Muscle layer of duodenum (tissue), 2 donors: ENCODE data around the gene CASQ2.

Source experiments
- H3K27ac ChIP-seq: one replicate; pipeline ENCODE4 v1.7.0; 2013; ENCODE audit warnings: mild to moderate bottlenecking, low read length
- H3K27me3 ChIP-seq: one replicate; pipeline ENCODE4 v1.7.0; 2013; ENCODE audit warnings: low read depth, mild to moderate bottlenecking, control low read depth, low read length
- H3K36me3 ChIP-seq, 2 donors: one replicate each; pipeline ENCODE4 v1.7.0; 2013; ENCODE audit warnings: low read length in 2 of 2, control low read depth in 1 of 2, mild to moderate bottlenecking in 1 of 2; ENCODE audit not compliant: insufficient read depth in 2 of 2, control insufficient read depth in 1 of 2
- H3K4me1 ChIP-seq, 2 donors: one replicate each; pipeline ENCODE4 v1.7.0; 2013; ENCODE audit warnings: low read length in 2 of 2, mild to moderate bottlenecking in 2 of 2, control low read depth in 1 of 2, moderate library complexity in 1 of 2; ENCODE audit not compliant: insufficient read depth in 2 of 2, control insufficient read depth in 1 of 2
- H3K4me3 ChIP-seq, 2 donors: one replicate each; pipeline ENCODE4 v1.7.0; 2013; ENCODE audit warnings: low read length in 2 of 2, low read depth in 1 of 2, mild to moderate bottlenecking in 1 of 2
- H3K9me3 ChIP-seq, 2 donors: one replicate each; pipeline ENCODE4 v1.7.0; 2013; ENCODE audit warnings: low read length in 2 of 2, control low read depth in 1 of 2, mild to moderate bottlenecking in 1 of 2; ENCODE audit not compliant: control insufficient read depth in 1 of 2
- donor health status: healthy.

CASQ2 gene

GRCh38 chr1:115671176-115671934 lies 97.2 kb downstream of the CASQ2 start:
- Histone ChIP-seq H3K4me3 (no peak overlapping the region), H3K9me3 (no peaks in the 10 kb centered on the region), H3K27me3 (no peaks in the 10 kb centered on the region), H3K4me1 (peaks cover 0 to 44% of the 10 kb centered on the region in 2 donors), H3K36me3 (peaks cover 0 to 5% of the 10 kb centered on the region in 2 donors), H3K27ac (no peak overlapping the region)

- Histone ChIP-seq H3K27ac (no peak overlapping the region), H3K4me1 (peaks cover 0 to 40% of the 10 kb centered on the region in 2 donors), H3K9me3 (no peaks in the 10 kb centered on the region), H3K4me3 (no peak overlapping the region), H3K36me3 (peaks cover 0 to 6% of the 10 kb centered on the region in 2 donors), H3K27me3 (no peaks in the 10 kb centered on the region)
Observed at GRCh38 chr1:115670476-115671175, 97.9 kb downstream of the CASQ2 start.

GRCh38 chr1:115669886-115670285 lies 98.6 kb downstream of the CASQ2 start:
- Histone ChIP-seq H3K4me1 (peaks cover 0 to 40% of the 10 kb centered on the region in 2 donors), H3K27ac (no peak overlapping the region), H3K4me3 (no peak overlapping the region), H3K27me3 (no peaks in the 10 kb centered on the region), H3K36me3 (peaks cover 0 to 8% of the 10 kb centered on the region in 2 donors), H3K9me3 (no peaks in the 10 kb centered on the region)

GRCh38 chr1:115669002-115669673 lies 99.4 kb downstream of the CASQ2 start:
- H3K4me1 ChIP-seq: peaks cover 0 to 40% of the 10 kb centered on the region in 2 donors
- H3K36me3 ChIP-seq: peaks cover 2 to 9% of the 10 kb centered on the region in 2 donors
- no peak overlapping the region for H3K27ac ChIP-seq
- no peak overlapping the region for H3K4me3 ChIP-seq
- no peaks in the 10 kb centered on the region for H3K9me3 ChIP-seq
- H3K27me3 ChIP-seq: no peaks in the 10 kb centered on the region

GRCh38 chr1:115668579-115668978 lies 99.9 kb downstream of the CASQ2 start:
- Histone ChIP-seq H3K27ac (no peak overlapping the region), H3K27me3 (no peaks in the 10 kb centered on the region), H3K4me3 (no peak overlapping the region), H3K36me3 (peaks cover 8 to 15% of the 10 kb centered on the region in 2 donors), H3K9me3 (no peaks in the 10 kb centered on the region), H3K4me1 (peaks cover 0 to 39% of the 10 kb centered on the region in 2 donors)

- Histone ChIP-seq H3K9me3 (no peaks in the 10 kb centered on the region), H3K4me3 (no peak overlapping the region), H3K36me3 (peaks cover 10 to 17% of the 10 kb centered on the region in 2 donors), H3K4me1 (peaks cover 0 to 21% of the 10 kb centered on the region in 2 donors), H3K27ac (no peak overlapping the region), H3K27me3 (no peaks in the 10 kb centered on the region)
Observed at GRCh38 chr1:115666702-115667101, 101.8 kb downstream of the CASQ2 start.

- Histone ChIP-seq H3K4me1 (peaks cover 0 to 16% of the 10 kb centered on the region in 2 donors), H3K36me3 (peaks cover 10 to 17% of the 10 kb centered on the region in 2 donors), H3K27ac (no peak overlapping the region), H3K9me3 (no peaks in the 10 kb centered on the region), H3K4me3 (no peak overlapping the region), H3K27me3 (no peaks in the 10 kb centered on the region)
Observed at GRCh38 chr1:115666206-115666605, 102.3 kb downstream of the CASQ2 start.

GRCh38 chr1:115665319-115666096 lies 103.0 kb downstream of the CASQ2 start:
- H3K36me3 ChIP-seq: peaks cover 16 to 22% of the 10 kb centered on the region in 2 donors
- H3K27ac ChIP-seq: no peak overlapping the region

GRCh38 chr1:115661157-115661556 lies 107.4 kb downstream of the CASQ2 start:
- no peaks in the 10 kb centered on the region for H3K27me3 ChIP-seq
- H3K4me3 ChIP-seq: no peak overlapping the region
- no peak overlapping the region for H3K27ac ChIP-seq
- no peaks in the 10 kb centered on the region for H3K9me3 ChIP-seq
- H3K36me3 ChIP-seq: peaks cover 18 to 35% of the 10 kb centered on the region in 2 donors
- peaks cover 0 to 9% of the 10 kb centered on the region in 2 donors for H3K4me1 ChIP-seq

More at GRCh38 chr1:115665319-115666096, 103.0 kb downstream of the CASQ2 start:
- no peaks in the 10 kb centered on the region for H3K9me3 ChIP-seq
- H3K4me3 ChIP-seq: no peak overlapping the region
- peaks cover 0 to 9% of the 10 kb centered on the region in 2 donors for H3K4me1 ChIP-seq
- H3K27me3 ChIP-seq: no peaks in the 10 kb centered on the region

GRCh38 chr1:115660151-115660550 lies 108.4 kb downstream of the CASQ2 start:
- Histone ChIP-seq H3K4me1 (peaks cover 6 to 18% of the 10 kb centered on the region in 2 donors), H3K27me3 (no peaks in the 10 kb centered on the region), H3K36me3 (peaks cover 18 to 32% of the 10 kb centered on the region in 2 donors), H3K4me3 (no peak overlapping the region), H3K27ac (no peak overlapping the region), H3K9me3 (no peaks in the 10 kb centered on the region)
